GM19468 (cell line): ENCODE results near the gene ZFPM1.

Experiments used
- ATAC-seq: cut with Tn5 transposase; IDR thresholded peaks from one replicate; pipeline ENCODE4 v1.9.1; 2021; ENCODE audit warnings: mild to moderate bottlenecking, moderate library complexity, moderate number of reproducible peaks; ENCODE audit not compliant: unreplicated experiment; ENCODE audit errors: extremely low read depth

The ZFPM1 gene

GRCh38 chr16:88432753-88433152, 20.3 kb upstream of the ZFPM1 start:
- no peak for ATAC-seq

- ATAC-seq: no peak
Observed at GRCh38 chr16:88433632-88434352, 19.3 kb upstream of the ZFPM1 start.

GRCh38 chr16:88434353-88434690, 18.8 kb upstream of the ZFPM1 start:
- no peak for ATAC-seq

GRCh38 chr16:88434746-88435145, 18.3 kb upstream of the ZFPM1 start:
- no peak for ATAC-seq

- no peak for ATAC-seq
Observed at GRCh38 chr16:88435437-88436355, 17.4 kb upstream of the ZFPM1 start.

- ATAC-seq: no peak
Observed at GRCh38 chr16:88436796-88437195, 16.3 kb upstream of the ZFPM1 start.

GRCh38 chr16:88437367-88437964, 15.6 kb upstream of the ZFPM1 start:
- no peak for ATAC-seq

GRCh38 chr16:88438084-88438870, 14.8 kb upstream of the ZFPM1 start:
- ATAC-seq: no peak

- ATAC-seq: no peak
Observed at GRCh38 chr16:88439016-88439415, 14.1 kb upstream of the ZFPM1 start.

GRCh38 chr16:88439706-88440105, 13.4 kb upstream of the ZFPM1 start:
- no peak for ATAC-seq

GRCh38 chr16:88440111-88440510, 13.0 kb upstream of the ZFPM1 start:
- ATAC-seq: no peak

GRCh38 chr16:88440686-88441405, 12.2 kb upstream of the ZFPM1 start:
- no peak for ATAC-seq

GRCh38 chr16:88441460-88441859, 11.6 kb upstream of the ZFPM1 start:
- ATAC-seq: no peak

- no peak for ATAC-seq
Observed at GRCh38 chr16:88442383-88442726, 10.7 kb upstream of the ZFPM1 start.

GRCh38 chr16:88442727-88443576, 10.1 kb upstream of the ZFPM1 start:
- no peak for ATAC-seq

GRCh38 chr16:88444826-88445582, 8.1 kb upstream of the ZFPM1 start:
- ATAC-seq: no peak

- ATAC-seq: no peak
Observed at GRCh38 chr16:88445583-88445960, 7.5 kb upstream of the ZFPM1 start.

GRCh38 chr16:88446061-88446460, 7.0 kb upstream of the ZFPM1 start:
- ATAC-seq: no peak
